Common myeloid progenitor, CD34-positive (primary cell): ENCODE results near the gene SCIN.

Experiments used
- CTCF ChIA-PET: fragments of 350-600 bp; sonication (Branson Sonifier 250); formaldehyde crosslinking; loops from one replicate; lab custom pipeline; 2021; ENCODE audit warnings: antibody characterized with exemption; lab: Charles Lee
- POLR2A ChIA-PET: fragments of 350-600 bp; sonication (Branson Sonifier 250); formaldehyde crosslinking; loops from one replicate; lab custom pipeline; 2021; ENCODE audit warnings: antibody characterized with exemption; lab: Charles Lee
- DNase-seq, 3 donors: peaks; one replicate each; pipeline versions ENCODE4 v3.0.0 to v3.0.0-alpha.2; 2013
- H3K27ac ChIP-seq, 2 experiments: 1 replicate in 1 of 2; 2 replicates in 1 of 2; pipeline ENCODE4 v1.7.0; 2013; ENCODE audit warnings: inconsistent platforms in 2 of 2, low read length in 2 of 2, mild to moderate bottlenecking in 2 of 2, low read depth in 1 of 2, moderate library complexity in 1 of 2; ENCODE audit not compliant: severe bottlenecking in 2 of 2, insufficient read depth in 1 of 2, poor library complexity in 1 of 2
- H3K27me3 ChIP-seq, 5 experiments: replicated peaks in 2 of 5; 1 replicate in 3 of 5; 2 replicates in 2 of 5; pipeline versions ENCODE4 v1.6.1 to v1.7.0; 2013; ENCODE audit warnings: low read length in 4 of 5, mild to moderate bottlenecking in 2 of 5, moderate library complexity in 2 of 5, inconsistent platforms in 1 of 5; ENCODE audit not compliant: insufficient read depth in 5 of 5, control insufficient read depth in 4 of 5
- H3K36me3 ChIP-seq, 4 experiments: 1 replicate in 2 of 4; 2 replicates in 2 of 4; pipeline versions ENCODE4 v1.6.1 to v1.7.0; 2013; ENCODE audit warnings: low read length in 3 of 4, control low read depth in 1 of 4, mild to moderate bottlenecking in 1 of 4; ENCODE audit not compliant: control insufficient read depth in 4 of 4, insufficient read depth in 4 of 4
- H3K4me1 ChIP-seq, 4 experiments: 1 replicate in 3 of 4; 2 replicates in 1 of 4; pipeline versions ENCODE4 v1.6.1 to v1.7.1; 2013; ENCODE audit warnings: low read length in 3 of 4, mild to moderate bottlenecking in 3 of 4, control low read depth in 1 of 4, inconsistent platforms in 1 of 4, moderate library complexity in 1 of 4; ENCODE audit not compliant: control insufficient read depth in 4 of 4, insufficient read depth in 4 of 4; ENCODE audit errors: control extremely low read depth in 1 of 4
- H3K4me3 ChIP-seq, 7 experiments: 1 replicate in 4 of 7; 2 replicates in 3 of 7; pipeline versions ENCODE4 v1.5.1 to v1.7.0; 2013; ENCODE audit warnings: mild to moderate bottlenecking in 7 of 7, low read length in 6 of 7, moderate library complexity in 6 of 7, inconsistent platforms in 2 of 7, low read depth in 2 of 7, control low read depth in 1 of 7; ENCODE audit not compliant: insufficient read depth in 4 of 7, control insufficient read depth in 1 of 7; ENCODE audit errors: extremely low read depth in 1 of 7
- H3K9me3 ChIP-seq, 5 experiments: 1 replicate in 4 of 5; 2 replicates in 1 of 5; pipeline versions ENCODE4 v1.6.1 to v1.7.1; 2013; ENCODE audit warnings: low read length in 4 of 5, mild to moderate bottlenecking in 2 of 5, inconsistent platforms in 1 of 5, low read depth in 1 of 5, moderate library complexity in 1 of 5; ENCODE audit not compliant: control insufficient read depth in 4 of 5, insufficient read depth in 2 of 5; ENCODE audit errors: control extremely low read depth in 1 of 5
- WGBS: methylation state at CpG from one replicate; pipeline ENCODE4 v1.1.5; 2013; ENCODE audit not compliant: insufficient coverage; 5-methylcytosine and 5-hydroxymethylcytosine counted together

Gene SCIN

GRCh38 chr7:12699299-12699698 is 128.8 kb downstream of the SCIN start:
- Histone ChIP-seq H3K27ac (no peak overlapping the region), H3K36me3 (no peaks in the 10 kb centered on the region), H3K4me1 (no peaks in the 10 kb centered on the region), H3K4me3 (no peak overlapping the region), H3K27me3 (no peaks in the 10 kb centered on the region), H3K9me3 (peaks cover 2 to 11% (median 10%) of the 10 kb centered on the region in 5 experiments)
- POLR2A ChIA-PET, result no interaction called here
- CTCF ChIA-PET, result interaction anchor here (0.9 kb wide), 1 partner anchor 17 kb away, joined by 3 read pairs; no protein-coding TSS in a partner anchor
- no peak for DNase-seq
- 97% methylated on average over 8 of the region's 10 CpGs for WGBS

GRCh38 chr7:12701433-12701832 is 130.9 kb downstream of the SCIN start:
- H3K4me3 ChIP-seq, result no peak overlapping the region
- no peaks in the 10 kb centered on the region for H3K27me3 ChIP-seq
- ChIA-PET CTCF (interaction anchor here (1.7 kb wide), 1 partner anchor 15 kb away, joined by 4 read pairs; no protein-coding TSS in a partner anchor), POLR2A (interaction anchor here (1.1 kb wide), 1 partner anchor 18 kb away, joined by 3 read pairs; no protein-coding TSS in a partner anchor)
- H3K4me1 ChIP-seq, result no peaks in the 10 kb centered on the region
- no CpG with 5 or more reads among the region's 2 CpGs for WGBS
- DNase-seq, result peak in 2 of 3 donors; percentile 28 to 43
- H3K36me3 ChIP-seq, result no peaks in the 10 kb centered on the region
- H3K27ac ChIP-seq, result no peak overlapping the region
- peaks cover 2 to 11% (median 10%) of the 10 kb centered on the region in 5 experiments for H3K9me3 ChIP-seq

- ChIA-PET CTCF (no interaction called here), POLR2A (no interaction called here)
- Histone ChIP-seq H3K27me3 (no peaks in the 10 kb centered on the region), H3K4me1 (no peaks in the 10 kb centered on the region), H3K27ac (no peak overlapping the region), H3K36me3 (no peaks in the 10 kb centered on the region), H3K4me3 (no peak overlapping the region), H3K9me3 (peaks cover 2 to 11% (median 10%) of the 10 kb centered on the region in 5 experiments)
- no peak for DNase-seq
- WGBS, result no CpG with 5 or more reads among the region's 2 CpGs
Observed at GRCh38 chr7:12703881-12704280, 133.4 kb downstream of the SCIN start.

GRCh38 chr7:12705878-12706277 is 135.4 kb downstream of the SCIN start:
- Histone ChIP-seq H3K27ac (no peak overlapping the region), H3K36me3 (no peaks in the 10 kb centered on the region), H3K4me1 (no peaks in the 10 kb centered on the region), H3K9me3 (peaks cover 2 to 9% (median 7%) of the 10 kb centered on the region in 5 experiments), H3K27me3 (no peaks in the 10 kb centered on the region), H3K4me3 (no peak overlapping the region)
- ChIA-PET POLR2A (no interaction called here), CTCF (interaction anchor here (0.9 to 1.2 kb wide), 3 partner anchors 10 to 20 kb away, joined by 3 to 5 read pairs (median 4); no protein-coding TSS in a partner anchor)
- no peak for DNase-seq
- WGBS, result 71% methylated on average over 3 of the region's 4 CpGs

GRCh38 chr7:12706900-12707536 is 136.5 kb downstream of the SCIN start:
- H3K9me3 ChIP-seq, result no peaks in the 10 kb centered on the region
- H3K27ac ChIP-seq, result no peak overlapping the region
- H3K4me3 ChIP-seq, result no peak overlapping the region
- no peak for DNase-seq
- H3K4me1 ChIP-seq, result no peaks in the 10 kb centered on the region
- ChIA-PET POLR2A (no interaction called here), CTCF (interaction anchor here (0.9 to 1.2 kb wide), 3 partner anchors 10 to 21 kb away, joined by 3 to 5 read pairs (median 4); no protein-coding TSS in a partner anchor)
- no peaks in the 10 kb centered on the region for H3K36me3 ChIP-seq
- no peaks in the 10 kb centered on the region for H3K27me3 ChIP-seq

- H3K4me3 ChIP-seq, result no peak overlapping the region
- no peaks in the 10 kb centered on the region for H3K36me3 ChIP-seq
- no peaks in the 10 kb centered on the region for H3K9me3 ChIP-seq
- no peaks in the 10 kb centered on the region for H3K4me1 ChIP-seq
- no peaks in the 10 kb centered on the region for H3K27me3 ChIP-seq
- POLR2A ChIA-PET, result no interaction called here
- CTCF ChIA-PET, result no interaction called here
- H3K27ac ChIP-seq, result no peak overlapping the region
- no peak for DNase-seq
Observed at GRCh38 chr7:12708314-12708713, 137.8 kb downstream of the SCIN start.
